HL-60/S4 treated with retinoic acid at 250 ng/mL for 4 days and 3 days (cell line): ENCODE results near the gene SLC26A9.

Source experiments
- in situ Hi-C: fragments of 300-500 bp; cut with MboI; formaldehyde crosslinking; loops from 2 replicates; pipeline ENCODE4 v1.7.0; 2022; ENCODE audit warnings: low sequenced_read_pairs

Gene SLC26A9

DNA sequence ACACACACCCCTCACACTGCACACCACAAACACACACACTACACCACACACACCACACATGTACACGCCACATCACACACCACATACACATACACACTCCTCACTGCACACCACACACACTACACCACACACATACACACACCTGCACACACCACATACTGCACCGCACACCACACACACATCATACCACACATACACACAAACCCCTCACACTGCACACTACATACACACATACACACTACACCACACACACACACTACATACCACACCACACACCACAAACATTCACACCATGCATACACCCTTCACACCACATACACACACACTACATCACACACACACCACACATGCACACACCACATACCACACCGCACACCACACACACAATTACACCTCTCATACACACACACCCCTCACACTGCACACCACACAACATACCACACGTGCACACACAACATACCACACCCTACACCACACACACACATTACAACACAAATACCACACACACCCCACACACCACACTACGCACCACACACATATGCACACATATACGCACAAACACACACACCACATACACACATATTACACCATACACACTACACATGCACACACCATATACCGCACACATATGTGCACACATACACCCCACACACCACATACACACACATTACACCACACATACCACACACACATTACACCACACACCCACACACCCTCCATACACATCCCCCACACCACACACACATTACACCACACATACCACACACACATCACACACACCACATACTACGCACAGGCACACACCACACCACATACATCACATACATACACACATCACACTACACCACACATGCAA, 30.3 kb upstream of the SLC26A9 start:
- in situ Hi-C loops, result no loop called here

DNA sequence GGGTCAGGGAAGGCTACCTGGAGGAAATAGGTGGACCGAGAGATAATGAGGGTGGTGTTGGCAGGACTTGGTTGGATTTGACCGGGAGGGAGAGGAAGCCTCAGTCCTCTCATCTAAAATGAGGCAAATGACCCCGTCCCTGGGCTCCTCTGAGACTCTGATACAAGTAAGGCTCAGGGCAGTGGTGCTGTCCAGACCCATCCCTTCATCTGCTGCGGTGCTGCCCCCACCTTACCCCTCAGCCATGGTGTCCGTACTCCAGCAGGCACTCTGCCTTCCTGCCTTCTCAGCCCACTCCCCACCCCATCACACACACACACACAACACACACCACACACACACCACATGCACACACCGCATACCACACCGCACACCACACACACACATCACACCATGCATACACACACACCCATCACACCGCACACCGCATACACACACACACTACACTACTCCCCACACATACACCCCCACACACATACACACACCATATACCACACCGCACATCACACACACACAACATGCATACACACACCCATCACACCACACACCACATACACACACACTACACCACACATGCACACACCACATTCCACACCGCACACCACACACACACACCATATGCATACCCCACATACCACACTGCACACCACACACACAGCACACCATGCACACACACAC, 29.4 kb upstream of the SLC26A9 start:
- in situ Hi-C loops, result no loop called here

DNA sequence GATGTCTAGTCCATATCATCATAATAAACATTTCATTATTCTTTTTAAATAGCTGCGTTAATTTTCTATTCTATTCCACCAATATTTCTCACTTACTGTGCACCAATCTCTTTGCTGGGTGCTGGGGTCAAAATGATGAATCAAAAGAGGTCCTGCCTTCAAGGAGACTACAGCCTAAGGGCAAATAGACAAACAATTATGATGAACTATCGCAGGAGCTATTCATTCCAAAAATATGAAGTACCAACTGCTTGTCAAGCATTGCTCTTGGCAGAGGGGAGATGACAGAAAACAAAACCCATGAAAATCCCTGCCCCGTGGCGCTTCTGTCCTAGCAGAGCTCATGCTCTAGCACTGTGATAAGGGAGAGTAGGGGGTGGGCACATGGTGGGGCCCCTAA, 28.8 kb upstream of the SLC26A9 start:
- in situ Hi-C loops, result no loop called here

DNA sequence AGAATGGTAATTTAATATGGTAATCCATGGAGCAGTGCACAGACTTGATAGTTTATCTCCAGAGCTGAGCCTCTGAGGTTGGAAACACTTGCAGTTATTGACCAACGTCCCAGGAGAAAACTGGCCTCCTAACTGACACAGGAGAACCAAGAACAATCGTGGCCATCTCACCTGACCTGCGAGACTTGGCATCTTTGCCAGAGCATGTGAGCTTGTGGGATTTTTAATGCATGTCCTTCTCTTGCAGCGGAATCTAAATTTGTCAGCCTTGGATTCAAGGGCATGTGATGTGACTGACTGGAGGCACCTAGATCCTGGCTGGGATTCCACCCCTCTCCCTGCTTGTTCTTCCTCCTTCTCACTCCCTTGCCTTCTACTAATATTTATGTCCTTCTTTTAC, 27.8 kb upstream of the SLC26A9 start:
- in situ Hi-C loops, result no loop called here

DNA sequence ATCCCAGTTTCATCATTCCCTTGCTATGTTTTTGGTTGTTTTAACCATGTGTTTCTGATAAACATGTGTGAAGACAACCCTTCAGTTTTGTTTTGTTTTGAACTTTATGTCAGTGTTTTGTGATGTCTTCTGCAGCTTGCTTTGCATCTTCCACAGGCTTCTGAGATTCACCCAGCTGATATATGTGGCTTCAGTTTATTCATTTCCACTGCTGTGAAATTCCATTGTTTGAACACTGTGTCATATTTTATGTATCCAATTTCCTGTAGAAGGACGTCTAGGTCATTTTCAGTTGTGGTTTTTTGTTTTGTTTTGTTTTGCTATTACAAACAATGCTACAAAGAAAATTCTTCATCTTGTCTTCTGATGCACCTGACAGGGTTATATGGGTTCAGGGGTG, 27.2 kb upstream of the SLC26A9 start:
- in situ Hi-C loops, result no loop called here

DNA sequence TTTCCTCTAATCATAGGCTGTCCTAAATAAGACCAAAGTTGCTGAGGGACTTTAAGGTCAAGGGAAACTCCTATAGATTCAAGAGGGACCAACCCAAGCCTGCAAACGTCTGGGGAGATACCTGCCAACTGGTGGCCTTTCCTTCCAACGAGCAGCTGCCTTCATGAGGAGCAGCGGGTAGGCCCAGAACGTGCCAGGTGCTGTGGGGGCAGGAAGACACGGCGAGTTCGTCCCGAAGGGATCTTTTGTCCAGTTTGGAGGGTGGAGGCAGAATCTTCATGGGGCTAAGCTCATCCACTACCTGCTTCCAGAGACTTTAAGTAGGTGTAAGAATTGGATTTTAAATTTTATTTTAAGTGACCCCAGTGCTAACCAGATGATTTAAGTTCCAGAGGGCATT, 26.0 kb upstream of the SLC26A9 start:
- in situ Hi-C loops, result no loop called here

DNA sequence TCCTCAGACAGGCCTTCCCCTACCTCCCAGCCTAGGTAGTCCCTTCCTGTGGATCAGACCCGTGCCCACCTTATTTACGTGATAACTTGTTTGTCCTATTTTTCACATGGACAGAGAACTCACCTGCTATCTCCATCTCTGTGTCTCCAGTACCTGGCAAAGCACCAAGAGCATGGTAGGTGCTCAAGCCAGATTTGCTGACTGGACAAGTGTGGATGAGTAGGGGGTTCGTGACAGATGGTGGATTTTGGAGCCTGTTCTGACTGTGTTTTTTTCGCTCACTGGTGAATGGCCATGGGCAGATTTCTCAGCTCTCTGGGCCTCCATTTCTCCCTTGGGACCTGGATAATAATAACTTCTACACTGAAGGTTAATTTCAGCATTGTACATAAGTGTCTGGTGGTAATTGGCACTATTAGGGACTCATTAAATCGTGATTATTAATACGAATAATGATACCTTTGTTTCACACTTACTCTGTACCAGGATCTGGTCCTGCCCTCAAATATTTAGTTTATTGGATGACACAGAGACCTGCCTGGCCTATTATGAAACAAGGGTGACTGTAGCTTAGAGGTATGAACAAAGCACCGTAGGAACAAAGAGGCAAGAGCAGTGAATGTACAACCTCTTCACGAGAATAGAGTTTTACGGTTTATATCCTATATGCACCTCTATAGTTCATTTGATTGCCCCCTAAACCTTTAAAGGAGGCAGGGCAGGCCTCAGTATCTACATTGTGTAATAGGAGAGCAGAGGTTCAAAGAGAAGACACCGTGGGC, 24.5 kb upstream of the SLC26A9 start:
- in situ Hi-C loops, result no loop called here

- in situ Hi-C loops, result no loop called here
These were observed 22.0 kb upstream of the SLC26A9 start for GRCh38 chr1:205965036-205965884.

GRCh38 chr1:205963352-205964155, 20.3 kb upstream of the SLC26A9 start:
- in situ Hi-C loops, result no loop called here

- in situ Hi-C loops, result no loop called here
These were observed 19.6 kb upstream of the SLC26A9 start for GRCh38 chr1:205962821-205963221.

DNA sequence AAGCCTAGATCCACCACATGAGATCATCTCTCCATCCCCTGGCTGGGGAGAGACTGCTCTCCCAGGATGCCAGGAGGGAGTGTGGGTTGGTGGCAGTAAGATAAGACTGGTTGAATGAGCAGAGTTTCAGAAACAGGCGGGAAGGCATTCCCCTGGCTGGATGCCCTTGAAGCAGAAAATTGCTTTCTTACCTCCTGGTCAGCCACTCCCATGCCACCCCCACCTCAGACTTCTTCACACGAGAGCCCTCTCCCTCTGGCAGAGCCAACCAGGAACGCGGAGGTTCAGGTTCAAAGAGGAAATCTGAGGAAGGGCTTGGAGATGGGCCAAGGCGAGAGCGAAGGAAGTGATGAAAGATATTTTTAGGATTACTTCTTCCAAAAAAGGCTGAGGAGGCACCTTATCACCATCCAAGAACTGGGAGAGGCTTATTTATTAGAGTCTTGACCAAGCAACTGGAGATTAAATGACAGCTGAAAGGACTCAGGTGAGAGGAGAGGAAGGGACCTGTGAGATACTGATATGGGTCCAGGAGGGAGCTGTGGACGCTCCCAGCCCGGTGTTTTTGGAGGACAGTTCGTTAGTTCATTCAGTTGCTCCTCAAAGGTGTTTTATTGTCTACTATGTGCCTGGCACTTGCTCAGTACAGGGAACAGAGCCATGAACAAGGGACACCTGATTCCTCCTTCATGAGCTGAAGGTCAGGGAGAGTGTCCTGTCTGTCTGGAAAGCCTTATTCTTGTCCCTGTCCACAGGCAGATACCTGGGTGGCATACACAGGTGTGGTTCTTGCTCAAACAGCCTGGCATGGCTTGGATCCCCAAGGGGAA, 18.9 kb upstream of the SLC26A9 start:
- in situ Hi-C loops, result no loop called here

GRCh38 chr1:205961405-205961804, 18.1 kb upstream of the SLC26A9 start:
- in situ Hi-C loops, result no loop called here

- in situ Hi-C loops, result no loop called here
These were observed 16.5 kb upstream of the SLC26A9 start for GRCh38 chr1:205959789-205960188.

DNA sequence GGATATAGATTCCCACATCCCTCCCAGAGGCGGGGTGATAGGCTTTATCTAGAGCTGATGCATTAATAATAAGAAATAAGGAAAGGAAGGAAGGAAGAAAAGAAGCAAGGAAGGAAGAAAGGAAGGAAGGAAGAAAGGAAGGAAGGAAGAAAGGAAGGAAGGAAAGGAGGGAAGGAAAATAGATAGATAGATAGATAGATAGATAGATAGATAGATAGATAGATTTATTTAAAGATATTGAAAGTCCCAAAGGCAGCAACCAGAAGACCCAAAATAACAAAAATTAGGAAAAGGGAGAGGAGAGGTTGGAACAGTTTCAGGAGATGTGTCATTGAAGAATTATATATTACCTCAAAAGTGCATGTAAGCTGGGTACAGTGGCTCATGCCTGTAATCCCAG, 12.2 kb upstream of the SLC26A9 start:
- in situ Hi-C loops, result no loop called here

- in situ Hi-C loops, result no loop called here
These were observed 11.7 kb upstream of the SLC26A9 start for GRCh38 chr1:205954819-205955404.

DNA sequence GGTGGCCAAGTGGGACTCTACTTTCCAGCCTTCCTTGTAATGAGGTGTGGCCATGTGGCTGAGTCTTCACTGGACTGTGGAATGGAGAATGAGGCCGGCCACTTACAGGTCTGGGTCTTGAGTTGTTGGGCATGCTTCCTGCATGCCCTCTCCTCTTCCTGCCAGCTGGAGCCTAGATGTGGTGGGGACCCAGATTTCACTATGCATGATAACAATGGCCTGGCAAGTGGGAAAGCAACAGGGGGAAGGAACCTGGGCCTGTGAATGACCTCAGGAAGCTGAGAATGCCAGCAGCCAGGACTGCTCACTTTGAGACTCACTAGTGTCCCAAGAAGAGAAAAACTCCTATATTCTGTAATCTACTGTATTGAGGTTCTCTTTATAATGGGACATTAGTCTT, 8.5 kb upstream of the SLC26A9 start:
- in situ Hi-C loops, result no loop called here

- in situ Hi-C loops, result no loop called here
These were observed 7.7 kb upstream of the SLC26A9 start for GRCh38 chr1:205950826-205951549.

DNA sequence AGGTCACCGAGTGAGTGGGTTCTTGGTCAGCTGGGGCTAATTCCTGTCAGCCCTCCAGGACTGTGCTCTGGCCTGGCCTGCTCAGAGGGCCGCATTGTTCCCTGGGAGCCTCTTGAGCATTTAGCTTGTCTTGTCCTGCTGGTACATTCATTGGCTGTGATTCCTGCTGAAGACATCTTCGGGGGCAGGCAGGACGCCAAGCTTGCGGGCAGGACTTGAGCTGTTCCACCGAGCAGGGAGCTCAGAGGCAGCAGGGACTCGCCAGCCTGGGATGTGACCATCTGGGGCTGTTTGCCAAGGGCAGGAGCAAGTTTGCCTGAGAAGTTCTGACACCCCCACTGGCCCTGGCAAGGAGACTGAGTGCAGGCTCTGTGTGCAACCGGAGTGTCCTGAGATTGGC, 7.0 kb upstream of the SLC26A9 start:
- in situ Hi-C loops, result no loop called here
